Brain microvascular endothelial cell (primary cell): ENCODE results near the gene GLIPR2.

Experiments
- DNase-seq: peaks from one replicate; pipeline ENCODE4 v3.0.0-alpha.2; 2020
- H3K27ac ChIP-seq: fragments of 250-450 bp; sonication (Bioruptor Pico); 2 replicates; pipeline ENCODE4 v1.5.1; 2020; ENCODE audit warnings: mild to moderate bottlenecking, moderate library complexity
- H3K27me3 ChIP-seq: fragments of 250-450 bp; sonication (Bioruptor Pico); replicated peaks from 2 replicates; pipeline ENCODE4 v1.5.1; 2020; ENCODE audit warnings: mild to moderate bottlenecking
- H3K36me3 ChIP-seq: fragments of 250-450 bp; sonication (Bioruptor Pico); replicated peaks from 2 replicates; pipeline ENCODE4 v1.5.1; 2020; ENCODE audit warnings: mild to moderate bottlenecking
- H3K4me3 ChIP-seq: 2 replicates; pipeline ENCODE4 v1.5.1; 2011; ENCODE audit warnings: low read depth, mild to moderate bottlenecking, control low read depth, low read length, moderate library complexity
- CTCF ChIP-seq: IDR thresholded peaks from 2 replicates; pipeline ENCODE4 v1.5.1; 2011; ENCODE audit warnings: low read depth, mild to moderate bottlenecking, moderate library complexity, low read length, control low read depth, inconsistent platforms; ENCODE audit errors: missing control alignments
- in situ Hi-C: cut with HindIII; loops from 2 replicates; pipeline ENCODE4 v1.10.0; 2017; ENCODE audit warnings: low sequenced_read_pairs, low pct_ligation_motif_present

GLIPR2 gene

GRCh38 chr9:36207016-36207415, 70.5 kb downstream of the GLIPR2 start:
- Histone ChIP-seq H3K36me3 (peaks cover 92% of the 10 kb centered on the region), H3K27ac (peak overlapping the region; percentile 71), H3K27me3 (no peaks in the 10 kb centered on the region), H3K4me3 (no peak overlapping the region)
- TF ChIP-seq CTCF = no peak
- in situ Hi-C loops = no loop called here
- peak; percentile 46 for DNase-seq

GRCh38 chr9:36207546-36208012, 71.0 kb downstream of the GLIPR2 start:
- H3K27me3 ChIP-seq = no peaks in the 10 kb centered on the region
- H3K36me3 ChIP-seq = peaks cover 91% of the 10 kb centered on the region
- H3K27ac ChIP-seq = peak overlapping the region; percentile 71
- no peak overlapping the region for H3K4me3 ChIP-seq
- DNase-seq = no peak
- no peak for TF ChIP-seq CTCF
- in situ Hi-C loops = no loop called here

- peak overlapping the region; percentile 71 for H3K27ac ChIP-seq
- in situ Hi-C loops = no loop called here
- H3K27me3 ChIP-seq = no peaks in the 10 kb centered on the region
- TF ChIP-seq CTCF = no peak
- H3K4me3 ChIP-seq = no peak overlapping the region
- peaks cover 94% of the 10 kb centered on the region for H3K36me3 ChIP-seq
- DNase-seq = no peak
Observed at GRCh38 chr9:36208521-36209253, 72.2 kb downstream of the GLIPR2 start.

- Histone ChIP-seq H3K4me3 (no peak overlapping the region), H3K27ac (no peak overlapping the region), H3K36me3 (peaks cover 81% of the 10 kb centered on the region), H3K27me3 (no peaks in the 10 kb centered on the region)
- DNase-seq = no peak
- TF ChIP-seq CTCF = no peak
- in situ Hi-C loops = no loop called here
Observed at GRCh38 chr9:36210722-36211121, 74.2 kb downstream of the GLIPR2 start.

GRCh38 chr9:36211510-36211909, 75.0 kb downstream of the GLIPR2 start:
- Histone ChIP-seq H3K27ac (no peak overlapping the region), H3K36me3 (peaks cover 74% of the 10 kb centered on the region), H3K27me3 (no peaks in the 10 kb centered on the region), H3K4me3 (no peak overlapping the region)
- TF ChIP-seq CTCF = no peak
- DNase-seq = no peak
- in situ Hi-C loops = no loop called here

GRCh38 chr9:36213387-36213786, 76.9 kb downstream of the GLIPR2 start:
- in situ Hi-C loops = no loop called here
- H3K36me3 ChIP-seq = peaks cover 72% of the 10 kb centered on the region

More at GRCh38 chr9:36213387-36213786, 76.9 kb downstream of the GLIPR2 start:
- no peak overlapping the region for H3K4me3 ChIP-seq
- DNase-seq = no peak
- no peak overlapping the region for H3K27ac ChIP-seq
- TF ChIP-seq CTCF = no peak
- H3K27me3 ChIP-seq = no peaks in the 10 kb centered on the region
